ENCODE results near the gene ARIH2. TPM values are rescaled to one million over a fixed set of nuclear protein-coding genes. Genes with fewer than 3 reads are reported as not detected.
A peak's percentile ranks its signal among the peaks of the same experiment; 100 is the strongest.

Gene ARIH2
- total and polyA plus RNA-seq, 9 of the 15 experiments (the other 6 are each of a cell fraction or from before 2014, with no cell fraction given), result 27.0 to 120 (median 108) TPM

DNA sequence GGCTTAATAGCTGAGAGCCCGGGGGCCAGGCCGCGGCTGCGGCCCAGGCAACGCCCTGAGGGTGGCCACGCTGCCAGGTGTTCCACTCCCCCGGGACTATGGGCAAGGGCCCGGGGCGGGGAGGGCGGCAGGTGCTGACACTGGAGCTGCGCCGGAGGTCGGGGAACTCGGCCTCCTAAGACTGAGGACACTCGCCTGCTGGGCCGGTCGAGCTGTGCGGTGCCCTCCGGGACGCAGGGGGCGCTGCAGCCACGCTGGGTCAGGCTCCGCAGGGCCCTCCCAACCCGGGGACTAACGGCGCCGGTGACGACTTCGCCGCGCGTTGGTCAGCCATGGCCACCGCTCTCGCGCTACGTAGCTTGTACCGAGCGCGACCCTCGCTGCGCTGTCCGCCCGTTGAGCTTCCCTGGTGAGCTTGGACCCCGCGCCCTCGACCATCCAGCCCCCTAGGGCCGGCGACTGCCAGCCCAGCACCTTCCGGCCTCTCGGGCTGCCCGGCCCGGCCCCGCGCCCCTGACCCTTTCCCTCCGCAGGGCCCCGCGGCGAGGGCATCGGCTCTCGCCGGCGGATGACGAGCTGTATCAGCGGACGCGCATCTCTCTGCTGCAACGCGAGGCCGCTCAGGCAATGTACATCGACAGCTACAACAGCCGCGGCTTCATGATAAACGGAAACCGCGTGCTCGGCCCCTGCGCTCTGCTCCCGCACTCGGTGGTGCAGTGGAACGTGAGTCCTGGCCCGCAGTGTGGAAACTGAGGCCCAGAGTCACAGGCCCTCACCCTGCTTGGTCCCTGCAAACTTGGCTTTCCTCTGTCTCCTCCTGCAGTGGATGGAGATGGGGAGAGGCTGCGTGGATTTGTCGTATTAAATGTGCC is 103.4 kb downstream of the ARIH2 start, which contains the start of gene NDUFAF3 (continued):
- TF ChIP-seq POLR2AphosphoS5 (IDR thresholded peaks at IDR 0.05; ENCODE audit: control insufficient read depth, insufficient read depth, low read depth, low read length) (peak; percentile 50), MCM3 (IDR thresholded peaks at IDR 0.05) (no peak), POLR2B (IDR thresholded peaks at IDR 0.05; ENCODE audit: low read depth, partially characterized antibody) (peak; percentile 63), ZFX (CRISPR knock-in tag; IDR thresholded peaks at IDR 0.05) (peak; percentile 92), MYC (IDR thresholded peaks at IDR 0.05; ENCODE audit: low read depth, low read length) (peak; percentile 40; the same call in 1 of the 2 replicates), MYC (CRISPR knock-in tag; IDR thresholded peaks at IDR 0.05; ENCODE audit: borderline replicate concordance, low read depth) (no peak; the same call in 1 of the 2 replicates), POLR2AphosphoS2 (IDR thresholded peaks at IDR 0.05; ENCODE audit: low read length) (peak; percentile 6; the same call in 1 of the 2 replicates), SIN3A (IDR thresholded peaks at IDR 0.05; ENCODE audit: borderline replicate concordance in 2 of 2, control insufficient read depth in 1 of 2, low read depth in 2 of 2, low read length in 2 of 2) (peak; percentile 15 to 33; a peak in 1 of 4 replicates), GATAD2B (IDR thresholded peaks at IDR 0.05; ENCODE audit: borderline replicate concordance) (0 out of 2 replicates have a peak, but pooled peaks have one; percentile 49), GTF2E2 (tag; IDR thresholded peaks at IDR 0.05) (no peak; the same call in 1 of the 2 replicates), PPARD (CRISPR knock-in tag; IDR thresholded peaks at IDR 0.05) (no peak), NCOR1 (IDR thresholded peaks at IDR 0.05) (no peak), ERF (CRISPR knock-in tag; IDR thresholded peaks at IDR 0.05) (no peak), XRCC5 (IDR thresholded peaks at IDR 0.05; ENCODE audit: low read depth, low read length) (0 out of 2 replicates have a peak, but pooled peaks have one; percentile 47)
- TF ChIP-seq, protein P1, sequence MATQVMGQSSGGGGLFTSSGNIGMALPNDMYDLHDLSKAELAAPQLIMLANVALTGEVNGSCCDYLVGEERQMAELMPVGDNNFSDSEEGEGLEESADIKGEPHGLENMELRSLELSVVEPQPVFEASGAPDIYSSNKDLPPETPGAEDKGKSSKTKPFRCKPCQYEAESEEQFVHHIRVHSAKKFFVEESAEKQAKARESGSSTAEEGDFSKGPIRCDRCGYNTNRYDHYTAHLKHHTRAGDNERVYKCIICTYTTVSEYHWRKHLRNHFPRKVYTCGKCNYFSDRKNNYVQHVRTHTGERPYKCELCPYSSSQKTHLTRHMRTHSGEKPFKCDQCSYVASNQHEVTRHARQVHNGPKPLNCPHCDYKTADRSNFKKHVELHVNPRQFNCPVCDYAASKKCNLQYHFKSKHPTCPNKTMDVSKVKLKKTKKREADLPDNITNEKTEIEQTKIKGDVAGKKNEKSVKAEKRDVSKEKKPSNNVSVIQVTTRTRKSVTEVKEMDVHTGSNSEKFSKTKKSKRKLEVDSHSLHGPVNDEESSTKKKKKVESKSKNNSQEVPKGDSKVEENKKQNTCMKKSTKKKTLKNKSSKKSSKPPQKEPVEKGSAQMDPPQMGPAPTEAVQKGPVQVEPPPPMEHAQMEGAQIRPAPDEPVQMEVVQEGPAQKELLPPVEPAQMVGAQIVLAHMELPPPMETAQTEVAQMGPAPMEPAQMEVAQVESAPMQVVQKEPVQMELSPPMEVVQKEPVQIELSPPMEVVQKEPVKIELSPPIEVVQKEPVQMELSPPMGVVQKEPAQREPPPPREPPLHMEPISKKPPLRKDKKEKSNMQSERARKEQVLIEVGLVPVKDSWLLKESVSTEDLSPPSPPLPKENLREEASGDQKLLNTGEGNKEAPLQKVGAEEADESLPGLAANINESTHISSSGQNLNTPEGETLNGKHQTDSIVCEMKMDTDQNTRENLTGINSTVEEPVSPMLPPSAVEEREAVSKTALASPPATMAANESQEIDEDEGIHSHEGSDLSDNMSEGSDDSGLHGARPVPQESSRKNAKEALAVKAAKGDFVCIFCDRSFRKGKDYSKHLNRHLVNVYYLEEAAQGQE (IDR thresholded peaks at IDR 0.05; ENCODE audit: borderline replicate concordance), result no peak
- TF ChIP-seq, protein P1 (CRISPR knock-in tag; IDR thresholded peaks at IDR 0.05; ENCODE audit: low read depth), result no peak
